ENCODE measurements around the gene ANAPC15.

ANAPC15 gene

DNA sequence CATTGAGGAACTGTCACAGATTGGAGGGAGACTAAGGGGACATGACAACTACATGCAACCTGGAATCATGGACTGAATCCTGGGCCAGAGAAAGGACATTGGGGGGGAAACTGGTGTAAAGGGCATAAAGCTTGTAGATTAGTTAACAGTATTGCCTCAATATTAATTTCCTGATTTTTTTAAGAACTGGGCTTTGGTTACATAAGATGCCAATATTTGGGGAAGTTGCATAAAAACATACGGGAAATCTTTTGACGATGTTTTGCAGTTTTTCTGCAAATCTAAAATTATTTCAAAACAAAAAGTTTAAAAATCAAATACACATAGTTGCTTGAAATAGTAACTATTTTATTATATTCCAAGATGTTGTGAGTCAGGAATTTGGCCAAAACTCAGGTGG lies 20.2 kb upstream of the ANAPC15 start:
- no peaks in the 10 kb centered on the region for H4K20me1 ChIP-seq (ENCODE audit: low read depth, low read length)
- no peak overlapping the region for H3K9ac ChIP-seq (ENCODE audit: low read length)
- H3K27me3 ChIP-seq (ENCODE audit: low read length): no peaks in the 10 kb centered on the region
- no peaks in the 10 kb centered on the region for H3K36me3 ChIP-seq (ENCODE audit: low read length)
- H3K9me3 ChIP-seq (ENCODE audit: insufficient read depth, low read length): peaks cover 19% of the 10 kb centered on the region; the same call in 1 of the 2 replicates
- no peak overlapping the region for H3K27ac ChIP-seq (ENCODE audit: low read depth, low read length)
- no peaks in the 10 kb centered on the region for H3F3A ChIP-seq (ENCODE audit: insufficient read depth)
- no peak overlapping the region for H3K4me3 ChIP-seq (ENCODE audit: insufficient read depth, low read length, poor library complexity, severe bottlenecking)
- no peaks in the 10 kb centered on the region for H3K79me2 ChIP-seq (ENCODE audit: insufficient read depth, low read length)
- no peaks in the 10 kb centered on the region for H3K9me2 ChIP-seq (replicated peaks; ENCODE audit: insufficient read depth, low read length)
- H2AFZ ChIP-seq (ENCODE audit: low read depth, low read length, severe bottlenecking): no peak overlapping the region
- TF ChIP-seq, protein P1, sequence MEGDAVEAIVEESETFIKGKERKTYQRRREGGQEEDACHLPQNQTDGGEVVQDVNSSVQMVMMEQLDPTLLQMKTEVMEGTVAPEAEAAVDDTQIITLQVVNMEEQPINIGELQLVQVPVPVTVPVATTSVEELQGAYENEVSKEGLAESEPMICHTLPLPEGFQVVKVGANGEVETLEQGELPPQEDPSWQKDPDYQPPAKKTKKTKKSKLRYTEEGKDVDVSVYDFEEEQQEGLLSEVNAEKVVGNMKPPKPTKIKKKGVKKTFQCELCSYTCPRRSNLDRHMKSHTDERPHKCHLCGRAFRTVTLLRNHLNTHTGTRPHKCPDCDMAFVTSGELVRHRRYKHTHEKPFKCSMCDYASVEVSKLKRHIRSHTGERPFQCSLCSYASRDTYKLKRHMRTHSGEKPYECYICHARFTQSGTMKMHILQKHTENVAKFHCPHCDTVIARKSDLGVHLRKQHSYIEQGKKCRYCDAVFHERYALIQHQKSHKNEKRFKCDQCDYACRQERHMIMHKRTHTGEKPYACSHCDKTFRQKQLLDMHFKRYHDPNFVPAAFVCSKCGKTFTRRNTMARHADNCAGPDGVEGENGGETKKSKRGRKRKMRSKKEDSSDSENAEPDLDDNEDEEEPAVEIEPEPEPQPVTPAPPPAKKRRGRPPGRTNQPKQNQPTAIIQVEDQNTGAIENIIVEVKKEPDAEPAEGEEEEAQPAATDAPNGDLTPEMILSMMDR (IDR thresholded peaks at IDR 0.05; ENCODE audit: insufficient read depth, low read length, poor library complexity, severe bottlenecking): no peak
- TF ChIP-seq EZH2phosphoT487 (conservative IDR thresholded peaks at IDR 0.05; ENCODE audit: low read length): no peak
- no peak overlapping the region for H3K4me2 ChIP-seq (ENCODE audit: low read depth, low read length, poor library complexity, severe bottlenecking)

DNA sequence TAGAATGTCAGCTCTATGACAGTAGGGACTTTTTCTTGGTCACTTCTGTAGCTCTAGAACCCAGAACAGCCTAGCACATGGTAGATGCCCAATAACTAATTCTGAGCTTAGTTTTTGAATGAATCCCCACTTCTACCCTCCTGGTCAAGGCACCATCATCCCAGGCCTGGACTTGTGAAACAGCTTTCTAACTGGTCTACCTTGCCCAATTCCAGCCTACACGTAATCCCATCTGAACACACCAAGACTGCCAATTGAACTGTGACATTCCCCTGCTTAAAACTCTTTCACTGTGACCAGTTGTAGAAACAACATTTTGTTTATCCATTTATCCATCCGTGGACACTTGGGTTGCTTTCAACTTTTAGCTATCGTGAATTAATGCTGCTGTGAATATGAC lies 16.9 kb upstream of the ANAPC15 start:
- Histone ChIP-seq H3K9ac (ENCODE audit: low read length) (no peak overlapping the region), H3F3A (ENCODE audit: insufficient read depth) (no peaks in the 10 kb centered on the region), H3K27ac (ENCODE audit: low read depth, low read length) (no peak overlapping the region), H3K4me3 (ENCODE audit: insufficient read depth, low read length, poor library complexity, severe bottlenecking) (no peak overlapping the region), H4K20me1 (ENCODE audit: low read depth, low read length) (no peaks in the 10 kb centered on the region), H3K4me2 (ENCODE audit: low read depth, low read length, poor library complexity, severe bottlenecking) (no peak overlapping the region), H2AFZ (ENCODE audit: low read depth, low read length, severe bottlenecking) (no peak overlapping the region), H3K9me2 (replicated peaks; ENCODE audit: insufficient read depth, low read length) (no peaks in the 10 kb centered on the region), H3K79me2 (ENCODE audit: insufficient read depth, low read length) (no peaks in the 10 kb centered on the region), H3K36me3 (ENCODE audit: low read length) (0 out of 2 replicates have a peak, but pooled peaks cover 2% of the 10 kb centered on the region), H3K27me3 (ENCODE audit: low read length) (no peaks in the 10 kb centered on the region), H3K9me3 (ENCODE audit: insufficient read depth, low read length) (peaks cover 46% of the 10 kb centered on the region; the same call in 1 of the 2 replicates)
- TF ChIP-seq, protein P1 (IDR thresholded peaks at IDR 0.05; ENCODE audit: insufficient read depth, low read length, poor library complexity, severe bottlenecking): no peak
- no peak for TF ChIP-seq EZH2phosphoT487 (conservative IDR thresholded peaks at IDR 0.05; ENCODE audit: low read length)

DNA sequence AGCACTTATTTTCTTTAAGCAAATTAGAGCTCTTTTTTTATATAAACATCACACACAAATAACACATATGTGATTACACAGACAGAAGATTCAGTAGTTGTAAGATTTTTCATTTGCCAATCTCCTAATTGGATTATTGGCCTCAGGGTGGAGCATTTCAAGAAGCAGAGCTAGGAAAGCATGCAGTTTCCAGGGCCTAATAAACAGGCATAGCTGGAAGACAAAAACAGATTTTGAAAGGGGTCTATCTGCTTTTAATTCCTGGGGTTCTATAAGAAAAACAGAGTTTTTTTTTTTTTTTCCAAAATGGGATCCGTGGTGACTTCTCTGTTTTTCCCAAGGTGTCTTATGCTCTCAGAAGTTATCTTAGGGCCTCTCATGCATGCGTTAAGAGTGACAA lies 15.4 kb upstream of the ANAPC15 start:
- Histone ChIP-seq H3K79me2 (ENCODE audit: insufficient read depth, low read length) (no peaks in the 10 kb centered on the region), H3K9me2 (replicated peaks; ENCODE audit: insufficient read depth, low read length) (no peaks in the 10 kb centered on the region), H4K20me1 (ENCODE audit: low read depth, low read length) (no peaks in the 10 kb centered on the region), H3K4me3 (ENCODE audit: insufficient read depth, low read length, poor library complexity, severe bottlenecking) (no peak overlapping the region), H2AFZ (ENCODE audit: low read depth, low read length, severe bottlenecking) (no peak overlapping the region), H3F3A (ENCODE audit: insufficient read depth) (no peaks in the 10 kb centered on the region), H3K9me3 (ENCODE audit: insufficient read depth, low read length) (peaks cover 56% of the 10 kb centered on the region; the same call in 1 of the 2 replicates), H3K4me2 (ENCODE audit: low read depth, low read length, poor library complexity, severe bottlenecking) (no peak overlapping the region), H3K9ac (ENCODE audit: low read length) (no peak overlapping the region), H3K27me3 (ENCODE audit: low read length) (no peaks in the 10 kb centered on the region), H3K36me3 (ENCODE audit: low read length) (0 out of 2 replicates have a peak, but pooled peaks cover 2% of the 10 kb centered on the region), H3K27ac (ENCODE audit: low read depth, low read length) (no peak overlapping the region)
- no peak for TF ChIP-seq EZH2phosphoT487 (conservative IDR thresholded peaks at IDR 0.05; ENCODE audit: low read length)
- TF ChIP-seq, protein P1 (IDR thresholded peaks at IDR 0.05; ENCODE audit: insufficient read depth, low read length, poor library complexity, severe bottlenecking): no peak

All from SU-DHL-6 (cell line).